B cell (primary cell): ENCODE data around the gene DGKE. TPM values are rescaled to one million over a fixed set of nuclear protein-coding genes. Genes with fewer than 3 reads are reported as not detected.

Source experiments
- ATAC-seq: fragments of 200-7000 bp; cut with Tn5 transposase; one replicate; pipeline ENCODE4 v1.10.0; 2021; ENCODE audit warnings: low read depth, mild to moderate bottlenecking, moderate number of reproducible peaks, moderate library complexity
- CTCF ChIA-PET: fragments of 350-600 bp; sonication (Branson Sonifier 250); formaldehyde crosslinking; loops from one replicate; lab custom pipeline; 2021; ENCODE audit warnings: antibody characterized with exemption, inconsistent platforms; lab: Charles Lee
- POLR2A ChIA-PET: fragments of 350-600 bp; sonication (Branson Sonifier 250); formaldehyde crosslinking; loops from one replicate; lab custom pipeline; 2021; ENCODE audit warnings: antibody characterized with exemption; lab: Charles Lee
- DNase-seq: peaks from one replicate; pipeline ENCODE4 v3.0.0; 2013
- H2AFZ ChIP-seq: 2 replicates; pipeline ENCODE4 v1.6.1; 2012; ENCODE audit warnings: mild to moderate bottlenecking, low read depth, low read length; ENCODE audit not compliant: insufficient read depth, poor library complexity, severe bottlenecking
- H3K27ac ChIP-seq, 2 donors: 1 replicate in 1 of 2; 2 replicates in 1 of 2; pipeline ENCODE4 v1.5.1; 2012 to 2013; ENCODE audit warnings: low read length in 2 of 2, mild to moderate bottlenecking in 2 of 2, moderate library complexity in 1 of 2
- H3K27me3 ChIP-seq, 4 experiments: fragments of 200-600 bp in 1 of 4; sonication (generic) in 1 of 4; replicated peaks in 1 of 4; 1 replicate in 2 of 4; 2 replicates in 2 of 4; pipeline versions ENCODE4 v1.6.1 to v1.7.0; 2013 to 2016; ENCODE audit warnings: low read length in 3 of 4, mild to moderate bottlenecking in 2 of 4, mixed read lengths in 1 of 4, moderate library complexity in 1 of 4; ENCODE audit not compliant: insufficient read depth in 4 of 4, control insufficient read depth in 3 of 4; ENCODE audit errors: control extremely low read depth in 1 of 4
- H3K36me3 ChIP-seq, 2 experiments: replicated peaks in 1 of 2; 1 replicate in 1 of 2; 2 replicates in 1 of 2; pipeline versions ENCODE4 v1.6.1 to v1.7.1; 2013; ENCODE audit warnings: low read length in 1 of 2; ENCODE audit not compliant: insufficient read depth in 2 of 2, control insufficient read depth in 1 of 2; ENCODE audit errors: control extremely low read depth in 1 of 2, extremely low read depth in 1 of 2
- H3K4me1 ChIP-seq, 2 donors: fragments of 200-600 bp in 1 of 2; sonication (generic) in 1 of 2; 1 replicate in 1 of 2; 2 replicates in 1 of 2; pipeline versions ENCODE4 v1.5.1 to v1.6.1; 2013 to 2017; ENCODE audit warnings: low read length in 2 of 2; ENCODE audit not compliant: control insufficient read depth in 2 of 2, insufficient read depth in 2 of 2
- H3K4me2 ChIP-seq: replicated peaks from 2 replicates; pipeline ENCODE3; 2012; ENCODE audit warnings: mild to moderate bottlenecking, low read depth, low read length; ENCODE audit not compliant: poor library complexity, severe bottlenecking
- H3K4me3 ChIP-seq, 5 experiments: fragments of 200-600 bp in 1 of 5; sonication (generic) in 1 of 5; 1 replicate in 3 of 5; 2 replicates in 2 of 5; pipeline versions ENCODE4 v1.5.1 to v1.7.0; 2011 to 2016; ENCODE audit warnings: low read length in 4 of 5, mild to moderate bottlenecking in 4 of 5, low read depth in 2 of 5, control low read depth in 1 of 5, moderate library complexity in 1 of 5; ENCODE audit not compliant: insufficient read depth in 1 of 5; ENCODE audit errors: control extremely low read depth in 1 of 5, extremely low read depth in 1 of 5
- H3K79me2 ChIP-seq: fragments of 200-600 bp; sonication (generic); one replicate; pipeline ENCODE4 v1.6.0; 2016; ENCODE audit warnings: low read length; ENCODE audit not compliant: control insufficient read depth, insufficient read depth
- H3K9ac ChIP-seq: fragments of 200-600 bp; sonication (generic); 2 replicates; pipeline ENCODE4 v1.6.1; 2017; ENCODE audit warnings: mild to moderate bottlenecking, low read length, moderate library complexity
- H3K9me3 ChIP-seq, 3 donors: one replicate each; pipeline versions ENCODE4 v1.6.1 to v1.7.1; 2013; ENCODE audit warnings: low read length in 2 of 3; ENCODE audit not compliant: control insufficient read depth in 2 of 3, insufficient read depth in 1 of 3; ENCODE audit errors: control extremely low read depth in 1 of 3
- H4K20me1 ChIP-seq: 2 replicates; pipeline ENCODE4 v1.6.0; 2012; ENCODE audit warnings: mild to moderate bottlenecking, low read length; ENCODE audit not compliant: insufficient read depth, control insufficient read depth, poor library complexity, severe bottlenecking
- H3K27ac Mint-ChIP-seq: one replicate; pipeline ENCODE4 v1.8.0; 2021; ENCODE audit warnings: mixed read lengths
- H3K27me3 Mint-ChIP-seq: one replicate; pipeline ENCODE4 v1.8.0; 2021; ENCODE audit warnings: mixed read lengths
- H3K4me1 Mint-ChIP-seq: one replicate; pipeline ENCODE4 v1.8.0; 2021; ENCODE audit warnings: mixed read lengths
- H3K4me3 Mint-ChIP-seq: one replicate; pipeline ENCODE4 v1.8.0; 2021; ENCODE audit warnings: mixed read lengths
- H3K9me3 Mint-ChIP-seq: one replicate; pipeline ENCODE4 v1.8.0; 2022; ENCODE audit warnings: mixed read lengths; ENCODE audit not compliant: insufficient read depth
- CTCF ChIP-seq: fragments of 200-600 bp; IDR thresholded peaks from one replicate; pipeline ENCODE4 v1.8.0; 2022; ENCODE audit warnings: antibody characterized with exemption, mild to moderate bottlenecking
- EZH2 ChIP-seq: IDR thresholded peaks from 2 replicates; pipeline ENCODE4 v1.6.1; 2012; ENCODE audit warnings: borderline replicate concordance, low read depth, mild to moderate bottlenecking, moderate library complexity, low read length; ENCODE audit not compliant: insufficient read depth, poor library complexity, severe bottlenecking
- WGBS: methylation state at CpG from one replicate; pipeline ENCODE4 v1.1.5; 2013; ENCODE audit warnings: missing lambda C conversion rate; ENCODE audit not compliant: insufficient coverage; 5-methylcytosine and 5-hydroxymethylcytosine counted together
- intact Hi-C: fragments of 100-400 bp; cut with micrococcal nuclease; formaldehyde crosslinking; loops from one replicate; pipeline ENCODE4 v1.10.0; 2022
- polyA plus RNA-seq: library from polyadenylated mRNA; depleted of rRNA; stranded (reverse); fragments of >200 nt; gene quantifications from 2 replicates; pipeline ENCODE4 v1.2.3, GENCODE V29; 2012
- total RNA-seq, 2 donors: library from RNA; stranded (reverse); fragments of 120-200 nt in 1 of 2; gene quantifications; 1 replicate in 1 of 2; 2 replicates in 1 of 2; pipeline versions ENCODE4 v1.2.3 to v1.2.4, GENCODE V29; 2013 to 2022

Gene DGKE
- total and polyA plus RNA-seq, 2 donors (not counting 1 experiment from before 2014, with no cell fraction given): 8.9 to 28.1 TPM

- peak overlapping the region; percentile 74 for H3K27ac Mint-ChIP-seq
- H3K9me3 Mint-ChIP-seq: no peaks in the 10 kb centered on the region
- TF ChIP-seq EZH2: no peak
- no peak for TF ChIP-seq CTCF
- no peak overlapping the region for H3K4me3 Mint-ChIP-seq
- Histone ChIP-seq H3K27me3 (no peaks in the 10 kb centered on the region), H3K4me1 (peaks cover 4 to 7% of the 10 kb centered on the region in 2 donors), H3K4me2 (no peak overlapping the region), H2AFZ (no peak overlapping the region), H3K36me3 (no peaks in the 10 kb centered on the region), H3K79me2 (no peaks in the 10 kb centered on the region), H4K20me1 (no peaks in the 10 kb centered on the region), H3K4me3 (no peak overlapping the region), H3K27ac (no peak overlapping the region), H3K9me3 (no peaks in the 10 kb centered on the region), H3K9ac (no peak overlapping the region)
- H3K27me3 Mint-ChIP-seq: no peaks in the 10 kb centered on the region
- DNase-seq (peak; percentile 23), ATAC-seq (peak; percentile 43)
- CTCF ChIA-PET: interaction anchor here (1.0 to 1.9 kb wide), 5 partner anchors 14 to 53 kb away, joined by 3 to 8 read pairs (median 3); no protein-coding TSS in a partner anchor
- intact Hi-C loops: no loop called here
- POLR2A ChIA-PET: no interaction called here
- 80% methylated on average over 1 of the region's 4 CpGs for WGBS
- peaks cover 10% of the 10 kb centered on the region for H3K4me1 Mint-ChIP-seq
Measured at GRCh38 chr17:56870081-56870651, 36.2 kb downstream of the DGKE start.

GRCh38 chr17:56876766-56877179 lies 42.8 kb downstream of the DGKE start:
- no peak for TF ChIP-seq EZH2
- no peak for TF ChIP-seq CTCF
- no peak overlapping the region for H3K4me3 ChIP-seq
- ChIA-PET POLR2A (no interaction called here), CTCF (no interaction called here)
- intact Hi-C loops: no loop called here
- H3K79me2 ChIP-seq: no peaks in the 10 kb centered on the region
- no peak overlapping the region for H2AFZ ChIP-seq
- no peak overlapping the region for H3K4me3 Mint-ChIP-seq
- H3K9me3 Mint-ChIP-seq: no peaks in the 10 kb centered on the region
- peaks cover 0 to 3% of the 10 kb centered on the region in 2 donors for H3K4me1 ChIP-seq
- no peak overlapping the region for H3K27ac Mint-ChIP-seq
- no peak for ATAC-seq
- no peak for DNase-seq
- no peaks in the 10 kb centered on the region for H3K27me3 Mint-ChIP-seq
- H3K27ac ChIP-seq: no peak overlapping the region
- H3K9ac ChIP-seq: no peak overlapping the region
- no peaks in the 10 kb centered on the region for H3K36me3 ChIP-seq
- no peaks in the 10 kb centered on the region for H4K20me1 ChIP-seq
- WGBS: no CpG with 5 or more reads among the region's 7 CpGs
- H3K4me1 Mint-ChIP-seq: peaks cover 4% of the 10 kb centered on the region
- no peak overlapping the region for H3K4me2 ChIP-seq
- no peaks in the 10 kb centered on the region for H3K27me3 ChIP-seq
- H3K9me3 ChIP-seq: no peaks in the 10 kb centered on the region
